Keratinocyte (primary cell): ENCODE data around the gene TNFAIP2. TPM values are rescaled to one million over a fixed set of nuclear protein-coding genes. Genes with fewer than 3 reads are reported as not detected.
A peak's percentile ranks its signal among the peaks of the same experiment; 100 is the strongest.

Experiments
- DNase-seq: peaks from one replicate; pipeline ENCODE4 v3.0.0-alpha.2; 2011; ENCODE audit warnings: low read depth, missing footprints, low spot score
- FAIRE-seq: peaks from 2 replicates; lab custom pipeline; 2011; peaks lifted over from hg19 to GRCh38; lab: Jason Lieb, UNC
- H2AFZ ChIP-seq: 2 replicates; pipeline ENCODE4 v1.6.0; 2012; ENCODE audit warnings: low read length, control low read depth, inconsistent platforms; ENCODE audit not compliant: control insufficient read depth
- H3K27ac ChIP-seq: 2 replicates; pipeline ENCODE4 v1.5.1; 2011; ENCODE audit warnings: low read length; ENCODE audit not compliant: control insufficient read depth, insufficient read depth
- H3K27me3 ChIP-seq: 3 replicates; pipeline ENCODE4 v1.6.0; 2011; ENCODE audit warnings: low read length; ENCODE audit not compliant: control insufficient read depth, insufficient read depth; ENCODE audit errors: extremely low read depth
- H3K36me3 ChIP-seq, 2 experiments: 2 replicates in 1 of 2; 3 replicates in 1 of 2; pipeline ENCODE4 v1.5.1; 2011; ENCODE audit warnings: low read length in 2 of 2, mild to moderate bottlenecking in 1 of 2; ENCODE audit not compliant: control insufficient read depth in 2 of 2, insufficient read depth in 2 of 2; ENCODE audit errors: extremely low read depth in 1 of 2
- H3K4me1 ChIP-seq: 3 replicates; pipeline ENCODE4 v1.5.1; 2011; ENCODE audit warnings: low read length; ENCODE audit not compliant: control insufficient read depth, insufficient read depth; ENCODE audit errors: extremely low read depth
- H3K4me2 ChIP-seq: 3 replicates; pipeline ENCODE4 v1.6.0; 2011; ENCODE audit warnings: low read depth, low read length; ENCODE audit not compliant: control insufficient read depth, insufficient read depth; ENCODE audit errors: extremely low read depth
- H3K4me3 ChIP-seq, 3 experiments: fragments of 200-600 bp in 1 of 3; sonication (generic) in 1 of 3; 2 replicates in 2 of 3; 3 replicates in 1 of 3; pipeline ENCODE4 v1.5.1; 2011 to 2016; ENCODE audit warnings: low read length in 3 of 3, mild to moderate bottlenecking in 3 of 3, control low read depth in 2 of 3, inconsistent platforms in 1 of 3, low read depth in 1 of 3, mixed read lengths in 1 of 3, mixed run types in 1 of 3, moderate library complexity in 1 of 3; ENCODE audit not compliant: control insufficient read depth in 2 of 3, insufficient read depth in 2 of 3; ENCODE audit errors: extremely low read depth in 1 of 3
- H3K79me2 ChIP-seq: 2 replicates; pipeline ENCODE4 v1.6.0; 2012; ENCODE audit warnings: low read length; ENCODE audit not compliant: control insufficient read depth, insufficient read depth
- H3K9ac ChIP-seq: 3 replicates; pipeline ENCODE4 v1.6.0; 2011; ENCODE audit warnings: low read length; ENCODE audit not compliant: control insufficient read depth, insufficient read depth; ENCODE audit errors: extremely low read depth
- H3K9me1 ChIP-seq: 3 replicates; pipeline ENCODE4 v1.6.0; 2011; ENCODE audit warnings: low read length; ENCODE audit not compliant: control insufficient read depth, insufficient read depth; ENCODE audit errors: extremely low read depth
- H3K9me3 ChIP-seq: 2 replicates; pipeline ENCODE4 v1.5.1; 2012; ENCODE audit warnings: low read depth, low read length; ENCODE audit not compliant: control insufficient read depth
- H4K20me1 ChIP-seq: 3 replicates; pipeline ENCODE4 v1.6.0; 2011; ENCODE audit warnings: low read length; ENCODE audit not compliant: control insufficient read depth, insufficient read depth; ENCODE audit errors: extremely low read depth
- CTCF ChIP-seq, 3 experiments: IDR thresholded peaks in 1 of 3; conservative IDR thresholded peaks in 1 of 3; optimal IDR thresholded peaks in 1 of 3; 2 replicates in 2 of 3; 3 replicates in 1 of 3; pipeline versions ENCODE3 to v1.5.1; 2011; ENCODE audit warnings: low read length in 3 of 3, mild to moderate bottlenecking in 3 of 3, moderate library complexity in 2 of 3, control low read depth in 1 of 3, inconsistent platforms in 1 of 3; ENCODE audit not compliant: insufficient read depth in 2 of 3; ENCODE audit errors: extremely low read depth in 1 of 3
- EZH2 ChIP-seq: IDR thresholded peaks from one replicate; pipeline ENCODE4 v1.6.1; 2012; ENCODE audit warnings: inconsistent platforms, mild to moderate bottlenecking, low read length, moderate library complexity
- dilution Hi-C: fragments of 300-500 bp; cut with MboI; formaldehyde crosslinking; loops from one replicate; pipeline ENCODE4 v1.7.0; 2020; ENCODE audit warnings: low sequenced_read_pairs; ENCODE audit not compliant: extremely low pct_ligation_motif_present
- polyA plus RNA-seq, 5 experiments: library from polyadenylated mRNA; depleted of rRNA in 3 of 5; stranded (reverse) in 3 of 5; stranded (forward) in 1 of 5; unstranded in 1 of 5; fragments of >200 nt; gene quantifications; 1 replicate in 1 of 5; 2 replicates in 3 of 5; 3 replicates in 1 of 5; pipeline versions ENCODE4 v1.2.1 to v1.2.3, GENCODE V29; 2011 to 2012; ENCODE audit warnings: missing spikeins in 2 of 5, low read depth in 1 of 5, low replicate concordance in 1 of 5

The TNFAIP2 gene
- polyA plus RNA-seq, 1 donor (not counting 4 experiments of a cell fraction or from before 2014, with no cell fraction given), result 0.71 TPM

- peaks cover 29% of the 10 kb centered on the region for H3K27me3 ChIP-seq
- H3K27ac ChIP-seq, result no peak overlapping the region
- no peaks in the 10 kb centered on the region for H3K9me3 ChIP-seq
- no peak for TF ChIP-seq EZH2
- TF ChIP-seq CTCF (optimal IDR thresholded peaks at IDR 0.05 in 1 of 3, IDR thresholded peaks at IDR 0.05 in 1 of 3, conservative IDR thresholded peaks at IDR 0.05 in 1 of 3; ENCODE audit: extremely low read depth in 1 of 3, insufficient read depth in 2 of 3, low read length in 3 of 3), result no peak
- no peaks in the 10 kb centered on the region for H3K79me2 ChIP-seq
- no peaks in the 10 kb centered on the region for H3K36me3 ChIP-seq
- H3K9me1 ChIP-seq, result no peaks in the 10 kb centered on the region
- no peak overlapping the region for H3K4me3 ChIP-seq
- no peak overlapping the region for H3K4me2 ChIP-seq
- no peak overlapping the region for H3K9ac ChIP-seq
- H3K4me1 ChIP-seq, result peaks cover 12% of the 10 kb centered on the region
- DNase-seq (no peak), FAIRE-seq (no peak)
- dilution Hi-C loops, result no loop called here
- H2AFZ ChIP-seq, result no peak overlapping the region
- no peaks in the 10 kb centered on the region for H4K20me1 ChIP-seq
These were observed 60.8 kb downstream of the TNFAIP2 start for GRCh38 chr14:103184046-103184445.

- DNase-seq (peak; percentile 40), FAIRE-seq (no peak)
- H3K9ac ChIP-seq, result no peak overlapping the region
- H3K27me3 ChIP-seq, result peaks cover 42% of the 10 kb centered on the region
- TF ChIP-seq CTCF (optimal IDR thresholded peaks at IDR 0.05 in 1 of 3, IDR thresholded peaks at IDR 0.05 in 1 of 3, conservative IDR thresholded peaks at IDR 0.05 in 1 of 3; ENCODE audit: extremely low read depth in 1 of 3, insufficient read depth in 2 of 3, low read length in 3 of 3) (peak in 2 of 3 experiments; percentile 31 to 61), EZH2 (no peak)
- H3K9me3 ChIP-seq, result no peaks in the 10 kb centered on the region
- no peaks in the 10 kb centered on the region for H4K20me1 ChIP-seq
- no peak overlapping the region for H3K4me3 ChIP-seq
- H2AFZ ChIP-seq, result no peak overlapping the region
- peak overlapping the region; percentile 42 for H3K4me2 ChIP-seq
- no peaks in the 10 kb centered on the region for H3K9me1 ChIP-seq
- dilution Hi-C loops, result no loop called here
- H3K27ac ChIP-seq, result peak overlapping the region; percentile 71
- peaks cover 12% of the 10 kb centered on the region for H3K4me1 ChIP-seq
- no peaks in the 10 kb centered on the region for H3K79me2 ChIP-seq
- H3K36me3 ChIP-seq, result no peaks in the 10 kb centered on the region
These were observed 62.1 kb downstream of the TNFAIP2 start for GRCh38 chr14:103185051-103186029.
